ENCODE results near the gene NOL11.

Gene NOL11

GRCh38 chr17:67717624-67718324 is at the start of gene NOL11:
Gene NOL11, plus strand, starts transcription at chr17:67717936. Its CDS starts 12 bp downstream, at chr17:67717948.
- H3K36me3 ChIP-seq (replicated peaks), result peaks cover 19% of the 10 kb centered on the region
- TF ChIP-seq, protein P1, sequence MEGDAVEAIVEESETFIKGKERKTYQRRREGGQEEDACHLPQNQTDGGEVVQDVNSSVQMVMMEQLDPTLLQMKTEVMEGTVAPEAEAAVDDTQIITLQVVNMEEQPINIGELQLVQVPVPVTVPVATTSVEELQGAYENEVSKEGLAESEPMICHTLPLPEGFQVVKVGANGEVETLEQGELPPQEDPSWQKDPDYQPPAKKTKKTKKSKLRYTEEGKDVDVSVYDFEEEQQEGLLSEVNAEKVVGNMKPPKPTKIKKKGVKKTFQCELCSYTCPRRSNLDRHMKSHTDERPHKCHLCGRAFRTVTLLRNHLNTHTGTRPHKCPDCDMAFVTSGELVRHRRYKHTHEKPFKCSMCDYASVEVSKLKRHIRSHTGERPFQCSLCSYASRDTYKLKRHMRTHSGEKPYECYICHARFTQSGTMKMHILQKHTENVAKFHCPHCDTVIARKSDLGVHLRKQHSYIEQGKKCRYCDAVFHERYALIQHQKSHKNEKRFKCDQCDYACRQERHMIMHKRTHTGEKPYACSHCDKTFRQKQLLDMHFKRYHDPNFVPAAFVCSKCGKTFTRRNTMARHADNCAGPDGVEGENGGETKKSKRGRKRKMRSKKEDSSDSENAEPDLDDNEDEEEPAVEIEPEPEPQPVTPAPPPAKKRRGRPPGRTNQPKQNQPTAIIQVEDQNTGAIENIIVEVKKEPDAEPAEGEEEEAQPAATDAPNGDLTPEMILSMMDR (IDR thresholded peaks at IDR 0.05; ENCODE audit: low read depth, low read length, missing control alignments), result peak; percentile 97
- H3K4me3 ChIP-seq (ENCODE audit: low read depth, low read length), result peak within 1 kb of the TSS; percentile 99
- peak; percentile 98 for DNase-seq
- in situ Hi-C loops (cut with HindIII; ENCODE audit: low pct_ligation_motif_present, low sequenced_read_pairs), result no loop called here
- H3K27ac ChIP-seq, result peak within 1 kb of the TSS; percentile 92
- H3K27me3 ChIP-seq (replicated peaks), result no peaks in the 10 kb centered on the region

DNA sequence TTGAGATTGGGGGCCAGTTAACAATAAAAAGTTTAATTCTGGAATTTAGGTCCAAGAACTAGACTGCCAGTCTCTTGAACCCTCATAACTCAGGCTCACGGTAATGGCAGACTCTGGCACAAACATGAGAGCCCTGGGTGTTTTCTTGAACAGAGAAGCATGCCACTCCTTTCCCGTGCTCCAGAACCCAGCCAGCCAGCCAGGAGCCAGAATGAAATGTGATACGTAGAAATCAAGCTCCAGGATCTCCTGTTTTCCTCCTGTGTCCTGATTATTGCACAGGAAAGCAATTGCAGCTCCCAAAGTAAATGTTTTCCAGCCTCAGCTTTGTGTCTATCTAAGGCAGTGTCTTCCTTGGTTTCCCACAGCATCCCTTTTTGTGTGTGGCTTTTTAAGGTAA is 46.2 kb upstream of the NOL11 start:
- Histone ChIP-seq H3K36me3 (replicated peaks) (no peaks in the 10 kb centered on the region), H3K27ac (no peak overlapping the region), H3K4me3 (ENCODE audit: low read depth, low read length) (no peak overlapping the region), H3K27me3 (replicated peaks) (no peaks in the 10 kb centered on the region)
- in situ Hi-C loops (cut with HindIII; ENCODE audit: low pct_ligation_motif_present, low sequenced_read_pairs), result no loop called here
- no peak for DNase-seq
- TF ChIP-seq, protein P1 (IDR thresholded peaks at IDR 0.05; ENCODE audit: low read depth, low read length, missing control alignments), result no peak

- in situ Hi-C loops (cut with HindIII; ENCODE audit: low pct_ligation_motif_present, low sequenced_read_pairs), result no loop called here
- TF ChIP-seq, protein P1 (IDR thresholded peaks at IDR 0.05; ENCODE audit: low read depth, low read length, missing control alignments), result no peak
- no peak overlapping the region for H3K27ac ChIP-seq
- no peaks in the 10 kb centered on the region for H3K27me3 ChIP-seq (replicated peaks)
- no peak for DNase-seq
- H3K4me3 ChIP-seq (ENCODE audit: low read depth, low read length), result no peak overlapping the region
- H3K36me3 ChIP-seq (replicated peaks), result no peaks in the 10 kb centered on the region
Measured at GRCh38 chr17:67672592-67673335, 45.0 kb upstream of the NOL11 start.

- in situ Hi-C loops (cut with HindIII; ENCODE audit: low pct_ligation_motif_present, low sequenced_read_pairs), result no loop called here
- TF ChIP-seq, protein P1 (IDR thresholded peaks at IDR 0.05; ENCODE audit: low read depth, low read length, missing control alignments), result no peak
- H3K4me3 ChIP-seq (ENCODE audit: low read depth, low read length), result no peak overlapping the region
- no peak overlapping the region for H3K27ac ChIP-seq
- H3K27me3 ChIP-seq (replicated peaks), result no peaks in the 10 kb centered on the region
- H3K36me3 ChIP-seq (replicated peaks), result no peaks in the 10 kb centered on the region
- DNase-seq, result no peak
Measured at GRCh38 chr17:67675481-67675880, 42.3 kb upstream of the NOL11 start.

- in situ Hi-C loops (cut with HindIII; ENCODE audit: low pct_ligation_motif_present, low sequenced_read_pairs), result no loop called here
- DNase-seq, result no peak
- no peaks in the 10 kb centered on the region for H3K36me3 ChIP-seq (replicated peaks)
- H3K4me3 ChIP-seq (ENCODE audit: low read depth, low read length), result no peak overlapping the region
- TF ChIP-seq, protein P1 (IDR thresholded peaks at IDR 0.05; ENCODE audit: low read depth, low read length, missing control alignments), result no peak
- H3K27ac ChIP-seq, result no peak overlapping the region
- no peaks in the 10 kb centered on the region for H3K27me3 ChIP-seq (replicated peaks)
Measured at GRCh38 chr17:67676305-67676704, 41.4 kb upstream of the NOL11 start.
